Osteoblast (primary cell): Measurements from ENCODE around the gene ST6GALNAC1. TPM values are rescaled to one million over a fixed set of nuclear protein-coding genes. Genes with fewer than 3 reads are reported as not detected.

Experiments
- DNase-seq: peaks from one replicate; pipeline ENCODE4 v3.0.0; 2011; ENCODE audit warnings: low spot score, mixed read lengths; ENCODE audit not compliant: insufficient read length; ENCODE audit errors: missing footprints
- H2AFZ ChIP-seq: 2 replicates; pipeline ENCODE4 v1.6.0; 2011; ENCODE audit warnings: mild to moderate bottlenecking, low read length
- H3K27ac ChIP-seq: 2 replicates; pipeline ENCODE4 v1.5.1; 2011; ENCODE audit warnings: mild to moderate bottlenecking, low read depth, low read length, moderate library complexity
- H3K27me3 ChIP-seq: 2 replicates; pipeline ENCODE4 v1.6.0; 2012; ENCODE audit warnings: mild to moderate bottlenecking, control low read depth, inconsistent platforms, low read length, moderate library complexity; ENCODE audit not compliant: insufficient read depth
- H3K36me3 ChIP-seq: 2 replicates; pipeline ENCODE4 v1.5.1; 2011; ENCODE audit warnings: mild to moderate bottlenecking, low read length, control low read depth, moderate library complexity; ENCODE audit not compliant: insufficient read depth
- H3K4me1 ChIP-seq: 2 replicates; pipeline ENCODE4 v1.5.1; 2011; ENCODE audit warnings: mild to moderate bottlenecking, low read length, control low read depth, moderate library complexity; ENCODE audit not compliant: insufficient read depth
- H3K4me2 ChIP-seq: 2 replicates; pipeline ENCODE4 v1.6.0; 2011; ENCODE audit warnings: mild to moderate bottlenecking, low read length; ENCODE audit not compliant: insufficient read depth
- H3K4me3 ChIP-seq: fragments of 200-600 bp; sonication (generic); 3 replicates; pipeline ENCODE4 v1.5.1; 2012; ENCODE audit warnings: mild to moderate bottlenecking, low read length, inconsistent platforms; ENCODE audit not compliant: insufficient read depth
- H3K79me2 ChIP-seq: 2 replicates; pipeline ENCODE4 v1.6.0; 2012; ENCODE audit warnings: mild to moderate bottlenecking, low read length, control low read depth, inconsistent platforms; ENCODE audit not compliant: insufficient read depth
- H3K9me3 ChIP-seq: 2 replicates; pipeline ENCODE4 v1.5.1; 2011; ENCODE audit warnings: low read depth, low read length, control low read depth
- H4K20me1 ChIP-seq: 2 replicates; pipeline ENCODE4 v1.6.0; 2012; ENCODE audit warnings: mild to moderate bottlenecking, low read length, control low read depth; ENCODE audit not compliant: insufficient read depth
- CTCF ChIP-seq: IDR thresholded peaks from 2 replicates; pipeline ENCODE4 v1.5.1; 2011; ENCODE audit warnings: mild to moderate bottlenecking, low read depth, low read length, moderate library complexity; ENCODE audit errors: extremely low read depth
- total RNA-seq: library from RNA; depleted of rRNA; stranded (reverse); fragments of >200 nt; gene quantifications from 2 replicates; pipeline ENCODE4 v1.2.3, GENCODE V29; 2012

Gene ST6GALNAC1
- total RNA-seq, 1 donor = 0.72 TPM

DNA sequence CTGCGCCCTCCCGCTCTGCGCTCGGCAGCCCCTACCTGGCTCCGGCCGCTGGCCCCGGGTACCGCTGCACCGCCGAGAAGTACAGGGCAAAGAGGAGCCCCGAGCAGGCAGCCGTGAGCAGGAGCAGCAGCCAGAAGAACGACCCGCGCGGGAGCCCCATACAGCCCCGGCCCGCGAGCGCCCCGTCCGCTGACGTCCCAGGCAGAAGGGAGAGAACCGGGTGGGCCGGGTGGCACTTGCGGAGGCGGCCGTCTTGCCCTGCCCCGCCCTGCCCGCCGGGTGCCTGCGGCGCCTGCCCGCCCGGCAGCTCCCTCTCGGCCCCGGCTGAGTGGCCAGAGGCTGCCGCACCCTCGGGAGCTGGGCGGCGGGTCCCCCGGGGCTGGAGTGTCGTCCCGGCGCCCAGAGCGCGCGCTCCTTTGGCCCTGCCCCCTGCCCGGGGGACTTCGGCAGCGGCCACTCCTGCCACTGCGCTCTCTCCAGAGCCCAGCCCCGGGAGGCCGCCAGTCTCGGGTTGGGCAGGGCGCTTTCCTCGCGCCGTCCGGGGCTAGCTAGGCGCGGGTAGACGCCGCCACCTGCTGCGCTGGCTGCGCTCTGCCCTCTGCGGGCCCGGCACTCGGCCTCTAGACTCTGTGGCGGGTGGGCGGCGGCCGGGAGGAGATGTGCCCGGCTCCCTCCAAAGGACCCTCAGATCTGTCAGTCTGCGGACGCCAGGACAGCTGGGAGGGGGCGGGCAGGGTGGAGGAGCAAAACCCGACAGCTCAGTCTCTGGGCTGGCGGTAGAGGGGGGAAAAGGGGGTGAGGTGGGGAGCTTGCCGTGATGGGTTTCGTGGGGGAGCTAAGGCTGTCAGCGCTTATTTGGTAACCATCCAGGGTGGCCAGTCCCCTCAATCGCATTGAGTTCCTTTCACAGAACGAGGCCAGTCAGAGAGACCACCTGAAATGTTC lies 57.6 kb downstream of the ST6GALNAC1 start, which contains the start of gene ST6GALNAC2:
ST6GALNAC2 (minus strand) TSS at position 212 of the 945 bp plus-strand sequence; CDS start at position 160, 52 bp downstream.
- Histone ChIP-seq H4K20me1 (no peaks in the 10 kb centered on the region), H3K36me3 (no peaks in the 10 kb centered on the region), H3K4me2 (peak within 1 kb of the TSS; percentile 84), H3K4me1 (no peaks in the 10 kb centered on the region), H3K79me2 (no peaks in the 10 kb centered on the region), H3K9me3 (no peaks in the 10 kb centered on the region), H3K27ac (no peak within 1 kb of the TSS), H3K27me3 (peaks cover 49% of the 10 kb centered on the region), H3K4me3 (peak within 1 kb of the TSS; percentile 70), H2AFZ (peak within 1 kb of the TSS; percentile 85)
- peak; percentile 35 for DNase-seq
- TF ChIP-seq CTCF = no peak

DNA sequence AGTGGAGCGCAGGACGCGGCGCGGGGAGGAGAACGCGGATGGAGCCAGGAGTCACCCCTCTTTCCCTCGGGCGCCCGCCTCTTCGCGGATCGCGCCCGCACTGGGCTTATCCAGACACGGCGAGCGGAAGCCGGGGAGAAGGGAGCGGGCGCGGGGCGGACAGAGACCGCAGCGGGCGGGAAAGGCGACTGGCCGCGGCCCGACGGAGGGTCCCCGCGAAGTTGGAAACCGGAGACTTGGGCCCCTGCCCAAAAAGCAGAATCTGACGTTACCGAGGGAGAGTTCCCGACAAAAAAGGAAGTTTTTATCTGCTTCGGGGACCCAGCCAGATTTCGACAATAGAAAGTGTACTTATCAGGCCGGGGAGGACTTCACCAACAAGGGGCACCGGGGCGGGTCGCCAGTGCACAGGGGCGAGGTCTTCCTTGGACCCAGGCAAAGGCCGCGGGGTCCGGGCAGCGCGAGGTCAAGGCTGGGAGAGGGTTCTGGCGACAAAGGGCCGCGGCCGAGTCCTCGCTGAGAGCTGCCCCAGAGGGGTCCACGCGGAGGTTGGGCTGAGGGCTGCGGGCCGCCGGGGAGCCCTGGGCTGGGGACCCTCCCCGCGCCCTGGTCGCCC lies 58.4 kb downstream of the ST6GALNAC1 start:
- H2AFZ ChIP-seq = peak overlapping the region; percentile 85
- H4K20me1 ChIP-seq = no peaks in the 10 kb centered on the region
- H3K4me2 ChIP-seq = peak overlapping the region; percentile 84
- H3K4me1 ChIP-seq = no peaks in the 10 kb centered on the region
- H3K79me2 ChIP-seq = no peaks in the 10 kb centered on the region
- H3K27ac ChIP-seq = no peak overlapping the region
- peak overlapping the region; percentile 70 for H3K4me3 ChIP-seq
- H3K36me3 ChIP-seq = no peaks in the 10 kb centered on the region
- H3K9me3 ChIP-seq = no peaks in the 10 kb centered on the region
- TF ChIP-seq CTCF = no peak
- peak; percentile 92 for DNase-seq
- peaks cover 46% of the 10 kb centered on the region for H3K27me3 ChIP-seq

GRCh38 chr17:76584427-76585032 lies 59.0 kb downstream of the ST6GALNAC1 start:
- Histone ChIP-seq H2AFZ (peak overlapping the region; percentile 85), H3K4me2 (peak overlapping the region; percentile 84), H3K9me3 (no peaks in the 10 kb centered on the region), H4K20me1 (no peaks in the 10 kb centered on the region), H3K4me3 (peak overlapping the region; percentile 70), H3K27ac (no peak overlapping the region), H3K27me3 (peaks cover 46% of the 10 kb centered on the region), H3K79me2 (no peaks in the 10 kb centered on the region), H3K4me1 (no peaks in the 10 kb centered on the region), H3K36me3 (no peaks in the 10 kb centered on the region)
- peak; percentile 37 for DNase-seq
- TF ChIP-seq CTCF = no peak
